C4-2B (cell line): ENCODE measurements around the gene SARS1.

Experiments used
- H3K27ac ChIP-seq: fragments of 450-650 bp; 2 replicates; pipeline ENCODE4 v1.5.1; 2017
- CTCF ChIP-seq: fragments of 450-650 bp; conservative IDR thresholded peaks from 2 replicates; pipeline ENCODE4 v1.5.1; 2017; ENCODE audit warnings: mild to moderate bottlenecking
- ZFX ChIP-seq: fragments of 450-650 bp; IDR thresholded peaks from 2 replicates; pipeline ENCODE4 v1.6.1; 2017

SARS1 gene

GRCh38 chr1:109250454-109251276 lies 36.9 kb downstream of the SARS1 start:
- peak overlapping the region; percentile 57; the same call in 1 of the 2 replicates for H3K27ac ChIP-seq
- TF ChIP-seq ZFX (no peak), CTCF (no peak)

- no peak for TF ChIP-seq CTCF
- no peak for TF ChIP-seq ZFX
- H3K27ac ChIP-seq, result no peak overlapping the region
Measured at GRCh38 chr1:109251277-109252166, 37.8 kb downstream of the SARS1 start.

GRCh38 chr1:109252167-109252892 lies 38.6 kb downstream of the SARS1 start:
- TF ChIP-seq CTCF, result no peak
- no peak for TF ChIP-seq ZFX
- no peak overlapping the region for H3K27ac ChIP-seq

GRCh38 chr1:109252893-109253802 lies 39.4 kb downstream of the SARS1 start:
- no peak for TF ChIP-seq CTCF
- TF ChIP-seq ZFX, result no peak
- no peak overlapping the region for H3K27ac ChIP-seq

- no peak for TF ChIP-seq CTCF
- TF ChIP-seq ZFX, result no peak
- H3K27ac ChIP-seq, result no peak overlapping the region
Measured at GRCh38 chr1:109253803-109254620, 40.3 kb downstream of the SARS1 start.

- no peak overlapping the region for H3K27ac ChIP-seq
- TF ChIP-seq ZFX, result no peak
Measured at GRCh38 chr1:109254621-109255096, 40.9 kb downstream of the SARS1 start.
